Mammary epithelial cell (primary cell): ENCODE measurements around the gene HAAO.

ENCODE experiments used
- EZH2 ChIP-seq: IDR thresholded peaks from 2 replicates; pipeline ENCODE4 v1.6.1; 2012; ENCODE audit warnings: low read length, inconsistent platforms, borderline replicate concordance
- TF ChIP-seq, protein P1 (sequence below), 2 donors: IDR thresholded peaks in 1 of 2; conservative IDR thresholded peaks in 1 of 2; 2 replicates each; pipeline ENCODE4 v1.5.1; 2011 to 2012; ENCODE audit warnings: inconsistent platforms in 2 of 2, low read length in 2 of 2, mild to moderate bottlenecking in 2 of 2, control low read depth in 1 of 2, low read depth in 1 of 2; ENCODE audit not compliant: insufficient read depth in 1 of 2; ENCODE audit errors: extremely low read depth in 1 of 2

DNA sequence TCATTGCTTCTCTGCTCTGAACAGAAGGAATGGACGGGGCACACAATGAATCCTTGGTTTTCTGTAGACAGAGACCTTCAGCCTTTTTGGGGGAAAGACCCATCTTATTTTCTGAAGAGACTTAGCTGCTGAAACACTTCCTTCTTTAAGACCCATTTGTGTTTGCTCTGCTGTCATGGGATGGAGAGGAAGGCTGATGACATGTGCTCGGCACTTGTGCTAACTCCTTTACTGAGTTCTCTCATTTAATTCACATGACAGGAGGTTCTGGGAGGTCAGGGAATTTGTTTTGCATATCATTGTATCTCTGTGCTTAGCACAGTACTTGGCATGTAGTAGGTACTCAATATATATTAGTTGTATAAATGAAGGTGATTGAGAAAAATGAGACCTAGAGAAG lies 67.5 kb downstream of the HAAO start:
- TF ChIP-seq, protein P1, sequence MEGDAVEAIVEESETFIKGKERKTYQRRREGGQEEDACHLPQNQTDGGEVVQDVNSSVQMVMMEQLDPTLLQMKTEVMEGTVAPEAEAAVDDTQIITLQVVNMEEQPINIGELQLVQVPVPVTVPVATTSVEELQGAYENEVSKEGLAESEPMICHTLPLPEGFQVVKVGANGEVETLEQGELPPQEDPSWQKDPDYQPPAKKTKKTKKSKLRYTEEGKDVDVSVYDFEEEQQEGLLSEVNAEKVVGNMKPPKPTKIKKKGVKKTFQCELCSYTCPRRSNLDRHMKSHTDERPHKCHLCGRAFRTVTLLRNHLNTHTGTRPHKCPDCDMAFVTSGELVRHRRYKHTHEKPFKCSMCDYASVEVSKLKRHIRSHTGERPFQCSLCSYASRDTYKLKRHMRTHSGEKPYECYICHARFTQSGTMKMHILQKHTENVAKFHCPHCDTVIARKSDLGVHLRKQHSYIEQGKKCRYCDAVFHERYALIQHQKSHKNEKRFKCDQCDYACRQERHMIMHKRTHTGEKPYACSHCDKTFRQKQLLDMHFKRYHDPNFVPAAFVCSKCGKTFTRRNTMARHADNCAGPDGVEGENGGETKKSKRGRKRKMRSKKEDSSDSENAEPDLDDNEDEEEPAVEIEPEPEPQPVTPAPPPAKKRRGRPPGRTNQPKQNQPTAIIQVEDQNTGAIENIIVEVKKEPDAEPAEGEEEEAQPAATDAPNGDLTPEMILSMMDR (conservative IDR thresholded peaks at IDR 0.05 in 1 of 2, IDR thresholded peaks at IDR 0.05 in 1 of 2; ENCODE audit: extremely low read depth in 1 of 2, insufficient read depth in 1 of 2, low read depth in 1 of 2, low read length in 2 of 2), result no peak
- no peak for TF ChIP-seq EZH2
